HG03064 (cell line): ENCODE data around the gene HS1BP3.

Experiments
- ATAC-seq: cut with Tn5 transposase; IDR thresholded peaks from one replicate; pipeline ENCODE4 v1.9.1; 2021; ENCODE audit warnings: low read depth; ENCODE audit not compliant: unreplicated experiment

The HS1BP3 gene

DNA sequence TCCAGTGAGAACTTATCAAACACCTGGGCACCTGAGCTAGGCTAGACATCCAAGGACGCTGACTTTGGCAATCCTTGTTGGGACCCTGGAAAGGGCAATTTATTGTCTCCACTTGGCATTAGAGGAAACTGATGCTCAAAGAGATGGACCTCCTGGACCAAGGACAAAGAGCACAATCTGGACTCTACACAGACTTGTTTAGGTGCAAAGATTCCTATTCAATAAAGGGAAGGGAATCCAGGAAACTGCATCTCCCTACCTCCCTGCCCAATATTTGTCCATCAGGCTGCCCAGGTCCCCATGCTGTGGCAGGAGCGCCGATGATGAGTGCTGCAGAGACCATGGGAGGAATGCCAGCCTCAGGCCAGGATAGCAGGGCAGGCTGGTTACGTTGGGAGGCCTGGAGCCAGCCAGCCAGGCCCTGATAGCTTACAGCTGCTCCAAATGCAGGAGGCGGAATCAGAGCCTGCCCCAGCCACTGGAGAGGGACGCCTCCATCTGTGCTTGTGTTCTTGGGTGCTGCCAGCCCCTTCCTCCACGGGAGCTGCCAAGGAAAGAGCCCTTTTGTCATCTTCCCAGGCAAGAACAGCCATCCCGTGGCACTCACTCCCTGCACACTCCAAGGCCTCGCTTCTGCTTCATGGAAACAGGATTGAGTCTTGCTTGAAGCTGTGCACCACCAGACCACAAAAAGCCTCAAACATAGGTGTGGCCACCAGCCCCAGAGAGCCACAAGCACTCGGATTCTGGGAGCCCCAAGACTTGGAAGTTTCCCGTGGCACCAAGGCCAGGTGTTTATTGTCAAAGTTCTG lies 60.0 kb downstream of the HS1BP3 start:
- ATAC-seq: no peak

DNA sequence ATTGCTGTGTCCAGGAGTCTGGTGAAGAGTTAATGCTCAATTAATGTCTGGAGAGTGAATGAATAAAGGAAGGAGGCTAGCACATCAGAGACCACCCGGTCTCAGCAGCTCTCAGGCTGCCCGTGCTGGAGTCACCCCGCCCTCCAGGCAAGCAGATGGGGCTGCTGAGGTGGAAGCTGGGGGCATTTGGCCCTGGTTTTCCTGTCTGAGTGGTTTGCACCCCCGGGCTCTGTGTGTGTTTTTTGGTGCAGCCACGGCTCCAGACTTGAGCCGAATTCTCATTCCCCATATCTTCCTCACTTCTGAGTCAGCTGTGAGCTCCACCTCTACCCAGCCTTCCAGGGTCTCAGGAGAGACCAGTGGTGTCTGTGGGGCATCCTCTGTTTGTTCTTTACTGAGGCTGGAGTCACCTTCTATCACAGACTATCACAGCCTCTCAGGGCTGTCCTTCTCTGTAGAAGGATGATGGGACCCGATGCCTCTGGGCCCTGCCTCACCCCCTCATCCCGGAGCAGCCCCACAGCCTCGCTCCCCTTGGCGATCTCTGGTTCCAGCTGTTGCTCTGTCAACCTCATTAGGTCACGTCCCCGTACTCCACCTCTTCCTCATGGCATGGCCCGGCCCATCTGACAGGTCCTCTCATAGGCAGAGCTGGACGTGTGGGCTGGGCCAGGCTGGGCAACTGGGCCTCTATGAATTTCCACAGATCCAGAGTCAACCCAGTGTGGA lies 60.8 kb downstream of the HS1BP3 start:
- no peak for ATAC-seq

GRCh38 chr2:20588918-20589871 lies 61.7 kb downstream of the HS1BP3 start:
- no peak for ATAC-seq

- ATAC-seq: no peak
Measured at GRCh38 chr2:20585710-20586594, 64.9 kb downstream of the HS1BP3 start.

DNA sequence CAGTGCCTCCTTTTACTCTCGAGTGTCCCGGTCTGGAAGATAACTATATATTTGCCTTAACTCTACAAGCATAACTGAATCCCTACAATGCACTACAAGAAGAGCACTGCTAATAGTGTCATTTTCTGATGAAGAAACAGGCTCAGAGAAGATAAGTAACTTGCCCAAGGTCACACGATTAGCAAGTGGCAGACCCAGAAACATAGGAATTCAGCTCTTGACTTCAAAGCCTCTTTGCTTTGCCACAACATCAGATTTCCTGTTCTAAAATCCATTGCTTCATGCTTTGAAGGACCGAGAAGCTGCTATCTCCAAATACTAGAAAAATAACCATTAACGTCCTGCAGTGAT lies 65.6 kb downstream of the HS1BP3 start:
- no peak for ATAC-seq

DNA sequence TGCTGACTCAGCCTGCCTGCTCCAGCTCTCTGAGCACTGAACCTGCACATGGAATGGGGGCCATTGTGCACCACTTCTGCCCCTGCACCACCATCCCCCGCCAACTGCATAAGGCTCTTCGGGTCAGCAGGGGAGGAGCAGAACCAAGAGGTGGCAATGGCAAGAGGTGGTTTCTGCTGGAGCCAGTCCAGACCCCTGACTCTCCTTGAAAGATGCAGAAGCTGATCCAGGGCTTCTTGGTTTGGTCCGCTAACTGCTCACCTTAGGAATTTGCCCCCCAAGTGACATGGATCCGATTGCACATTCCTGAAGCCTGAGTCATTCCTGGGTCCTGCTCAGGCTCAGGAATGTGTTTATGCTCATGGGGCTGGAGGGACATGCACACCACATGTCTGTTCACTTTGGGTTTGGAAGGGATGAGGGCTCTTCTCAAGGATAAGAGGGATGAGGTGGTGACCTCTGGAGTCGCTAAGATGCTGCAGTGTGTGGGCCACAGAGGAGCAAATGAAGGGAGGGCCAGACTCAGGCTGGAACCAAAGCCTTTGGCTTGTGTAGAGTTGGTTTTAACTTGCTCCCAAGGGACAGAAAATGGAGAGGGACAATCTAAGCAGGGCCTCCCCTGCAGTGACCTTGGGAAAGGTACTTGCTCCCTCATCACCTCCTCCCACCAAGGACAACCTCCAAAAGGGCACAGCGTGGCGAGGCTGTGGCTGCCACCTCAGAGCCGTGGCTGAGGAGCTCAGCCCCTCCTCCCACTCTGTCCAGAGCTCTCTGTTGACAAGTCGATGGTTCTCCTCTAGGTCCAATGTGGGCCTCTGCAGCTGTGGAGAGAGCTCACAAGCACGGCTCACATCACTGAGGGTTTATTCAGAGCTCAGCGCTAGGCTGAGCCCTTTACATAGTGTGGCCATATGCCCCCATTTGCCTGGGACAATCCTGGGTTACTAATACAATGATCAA lies 66.2 kb downstream of the HS1BP3 start:
- ATAC-seq: no peak

DNA sequence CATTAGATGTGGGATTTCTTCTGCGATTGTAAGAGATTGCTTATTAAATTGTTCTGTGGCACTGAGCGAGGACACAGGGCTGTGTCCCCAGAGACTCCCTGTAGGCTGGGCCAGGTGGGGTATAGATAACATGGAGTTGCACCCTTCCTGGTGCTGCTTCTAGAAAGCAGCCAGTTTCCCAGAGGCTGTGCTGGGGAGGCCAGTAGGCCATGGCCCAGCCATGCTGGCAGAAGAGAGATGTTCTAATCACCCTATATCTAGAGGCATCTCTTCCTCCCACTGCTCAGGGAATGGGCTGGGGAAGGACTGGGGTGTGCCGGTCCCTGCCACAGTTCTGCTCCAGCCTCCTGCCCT lies 66.9 kb downstream of the HS1BP3 start:
- ATAC-seq: no peak

GRCh38 chr2:20583425-20583881 lies 67.4 kb downstream of the HS1BP3 start:
- ATAC-seq: no peak

DNA sequence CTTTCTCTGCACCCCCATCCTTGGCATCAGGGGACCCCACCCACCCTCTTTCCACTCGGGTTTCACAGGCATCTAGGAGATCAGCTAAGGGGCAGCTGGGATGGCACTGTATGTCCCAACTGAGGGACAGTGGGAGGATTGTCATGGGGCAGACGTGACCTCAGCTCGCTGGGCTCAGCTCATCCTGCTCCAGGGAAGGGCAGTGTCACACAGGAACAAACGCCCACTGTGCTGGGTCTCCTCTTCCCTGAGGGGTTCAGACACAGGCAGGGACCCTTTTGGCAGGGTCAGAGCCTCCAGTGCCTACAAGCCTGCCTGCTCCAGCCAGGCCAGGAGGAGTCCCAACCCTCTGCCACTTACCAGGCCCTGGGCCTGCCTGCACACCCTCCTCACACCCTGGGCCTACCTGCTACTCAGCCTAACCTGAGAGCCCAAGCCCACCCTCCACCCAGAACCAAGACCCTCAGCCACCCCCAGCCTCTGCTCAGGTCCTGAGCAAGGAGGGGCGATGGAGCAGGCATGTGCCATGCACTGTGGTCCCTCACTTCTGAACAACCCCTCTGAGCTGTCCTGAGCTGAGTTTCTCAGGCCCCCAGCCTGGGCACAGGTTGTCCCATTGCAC lies 68.2 kb downstream of the HS1BP3 start:
- no peak for ATAC-seq

DNA sequence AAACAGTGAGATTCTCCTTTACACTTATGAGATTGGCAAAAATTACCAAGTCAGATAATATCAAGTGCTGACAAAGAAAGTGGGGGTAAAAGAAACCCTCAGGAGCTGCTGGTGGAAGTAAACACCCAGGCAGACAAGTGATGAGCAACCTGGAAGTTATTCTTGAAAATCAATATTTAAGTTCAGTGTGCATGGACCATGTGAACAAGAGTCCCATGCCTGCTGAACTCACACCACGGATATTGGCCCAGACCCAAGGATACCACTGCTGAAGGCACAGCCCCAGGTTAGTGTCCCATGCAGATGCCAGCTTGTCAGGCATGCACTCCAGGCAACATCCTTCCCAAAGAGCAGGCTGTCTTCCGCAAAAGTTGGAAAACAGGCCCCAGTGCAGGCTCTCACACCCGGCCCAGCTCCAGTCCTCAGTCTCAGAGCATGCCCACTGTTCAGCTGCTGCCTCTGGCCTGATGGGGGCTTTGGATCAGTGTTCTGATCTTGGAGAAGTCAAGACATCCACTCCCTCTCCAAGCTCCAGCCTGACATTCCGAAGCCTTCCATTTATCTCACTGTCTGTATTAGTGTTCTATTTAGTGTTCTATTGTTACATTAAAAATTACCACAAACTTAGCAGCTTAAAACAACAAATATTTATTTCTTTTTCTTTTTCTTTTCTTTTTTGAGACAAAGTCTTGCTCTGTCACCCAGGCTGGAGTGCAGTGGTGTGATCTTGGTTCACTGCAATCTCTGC lies 70.0 kb downstream of the HS1BP3 start:
- ATAC-seq: no peak

DNA sequence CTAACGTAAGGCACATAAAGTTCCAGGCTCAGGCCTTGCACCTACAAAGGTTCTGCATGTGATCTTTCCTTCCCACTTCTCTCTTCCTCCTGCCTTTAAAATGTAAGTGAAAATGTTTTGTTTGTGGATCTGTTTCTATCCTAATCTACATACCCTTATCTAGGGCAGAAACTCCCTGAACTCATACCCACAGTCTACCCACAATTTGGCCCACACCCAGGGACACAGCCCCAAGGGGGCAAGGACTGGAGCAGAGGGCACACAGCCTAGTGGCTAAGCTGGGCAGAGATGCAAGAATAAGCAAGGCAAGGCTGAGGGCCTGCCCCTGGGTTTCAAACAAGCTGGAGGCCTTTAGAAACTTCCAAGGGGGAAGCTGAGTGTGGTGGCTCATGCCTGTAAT lies 71.0 kb downstream of the HS1BP3 start:
- no peak for ATAC-seq

DNA sequence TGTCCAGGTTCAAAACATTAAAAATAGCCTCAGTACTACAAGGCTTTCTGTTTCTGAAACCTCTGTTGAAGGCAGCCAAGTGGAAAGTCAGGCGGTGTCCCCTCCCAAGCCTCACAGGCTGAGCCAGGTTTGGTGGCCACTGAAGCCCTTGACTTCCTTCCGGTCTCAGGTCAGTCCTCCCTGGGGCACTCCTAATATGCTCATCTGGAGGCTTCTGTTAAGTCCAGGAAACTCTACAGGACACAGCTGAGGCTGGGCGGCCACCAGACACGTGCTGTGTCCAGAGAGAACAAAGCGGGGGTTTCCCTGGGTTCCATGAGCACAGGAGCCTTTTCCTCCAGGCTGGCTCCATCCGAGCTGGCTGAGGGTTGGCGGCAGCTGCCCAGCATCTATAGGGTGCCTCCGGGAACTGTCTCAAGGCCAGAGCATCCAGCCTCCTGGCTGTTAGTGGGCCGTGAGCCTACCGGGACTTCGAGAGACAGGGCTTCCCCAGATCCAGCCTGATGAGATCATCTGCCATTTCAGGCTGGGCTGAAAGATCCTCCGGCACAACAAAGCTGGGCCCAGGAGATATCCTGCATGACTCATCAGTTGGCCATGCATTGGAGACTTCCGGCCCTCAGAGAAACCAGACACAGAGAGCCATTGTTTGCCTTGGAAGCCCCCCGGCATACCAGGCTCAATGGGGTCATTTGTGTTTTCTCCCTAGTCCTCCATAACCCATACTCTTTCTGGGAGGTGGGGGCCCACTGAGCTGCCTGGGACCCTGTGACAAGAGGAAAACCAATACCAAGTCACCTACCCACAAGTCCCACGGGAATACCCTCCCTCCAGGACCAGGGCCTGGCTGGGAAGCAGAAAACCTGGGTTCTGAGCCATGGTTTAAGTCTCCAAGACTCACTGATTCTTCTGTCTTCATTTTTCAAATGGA lies 71.7 kb downstream of the HS1BP3 start:
- ATAC-seq: peak; percentile 80

- no peak for ATAC-seq
Measured at GRCh38 chr2:20578266-20578894, 72.5 kb downstream of the HS1BP3 start.

- ATAC-seq: no peak
Measured at GRCh38 chr2:20577495-20578235, 73.2 kb downstream of the HS1BP3 start.

DNA sequence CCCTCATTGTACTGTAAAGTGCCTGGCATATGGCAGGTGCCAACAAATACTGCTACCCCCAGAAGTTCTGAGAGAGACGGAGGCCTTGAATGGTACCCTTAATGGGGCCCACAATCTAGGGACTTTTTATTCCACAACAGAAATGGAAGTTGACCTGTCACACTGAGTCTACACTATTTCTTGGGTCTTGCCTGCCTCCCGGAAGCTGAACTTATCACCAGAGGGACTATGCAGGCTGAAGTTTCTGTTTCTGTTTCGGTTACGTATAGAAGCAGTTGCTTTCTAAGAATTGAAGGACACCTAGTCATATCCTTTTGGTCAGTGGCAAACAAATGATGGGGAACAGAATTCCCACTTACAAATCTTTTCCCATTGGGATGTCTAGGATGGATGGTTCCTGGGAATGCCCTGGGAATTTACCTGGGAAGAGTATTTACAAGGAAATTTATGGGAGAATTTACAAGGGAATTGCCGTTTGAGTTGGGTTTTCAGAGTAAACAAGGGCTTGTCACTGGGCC lies 74.2 kb downstream of the HS1BP3 start:
- peak; percentile 59 for ATAC-seq
